GM10847 (cell line): ENCODE results near the gene NCAM1.

Experiments
- POLR2A ChIP-seq: IDR thresholded peaks from 2 replicates; pipeline ENCODE4 v1.6.1; 2011; ENCODE audit not compliant: insufficient read length; ENCODE audit errors: extremely low read depth

The NCAM1 gene

DNA sequence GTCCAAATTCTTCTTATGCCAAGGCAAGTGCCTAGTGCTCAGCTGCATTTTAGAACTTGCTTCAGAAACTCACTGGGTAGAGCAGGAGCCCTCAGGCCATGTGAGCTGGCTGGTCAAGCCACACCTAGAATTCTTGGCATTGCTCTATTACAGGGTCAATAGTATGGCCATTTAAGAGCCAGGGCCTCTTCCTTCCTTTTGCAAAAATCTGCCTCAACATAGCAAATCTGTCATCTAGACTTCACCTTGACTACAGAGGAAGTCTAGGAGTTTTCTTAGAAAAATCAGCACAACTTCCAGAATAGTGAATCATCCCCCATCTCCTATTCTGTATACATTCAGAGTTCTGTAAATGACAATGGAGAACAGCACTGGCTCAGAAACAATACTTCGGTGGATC is 241.2 kb downstream of the NCAM1 start:
- TF ChIP-seq POLR2A: no peak

DNA sequence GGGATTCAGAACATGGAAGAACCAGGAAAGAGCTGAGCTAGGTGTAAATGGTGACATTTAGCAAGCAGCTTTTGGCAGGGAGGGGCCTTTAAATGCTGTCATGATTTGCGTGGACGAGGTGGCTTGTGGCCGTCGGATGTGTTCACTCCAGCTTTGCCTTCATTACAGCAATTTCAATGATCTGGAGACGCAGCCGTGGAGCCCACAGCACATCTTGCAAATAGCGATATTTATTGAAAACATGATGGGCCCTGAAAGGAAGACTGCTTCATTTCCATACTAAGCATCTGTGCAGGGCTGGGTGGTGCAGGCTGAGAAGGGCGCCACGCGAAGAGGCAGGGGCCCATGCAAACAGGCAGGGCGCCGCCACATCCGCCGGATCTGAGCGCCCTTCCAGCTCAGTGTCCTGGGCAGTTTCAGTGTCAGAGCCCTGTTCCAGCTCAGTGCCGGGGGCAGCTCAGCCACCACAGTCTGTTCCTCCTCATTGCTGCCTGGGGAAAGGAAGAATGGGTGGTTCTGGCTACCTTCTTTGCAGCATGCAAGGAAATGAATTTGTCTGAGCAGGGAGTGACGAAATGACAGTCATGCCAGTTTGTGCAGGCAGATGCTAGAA is 242.0 kb downstream of the NCAM1 start:
- no peak for TF ChIP-seq POLR2A

DNA sequence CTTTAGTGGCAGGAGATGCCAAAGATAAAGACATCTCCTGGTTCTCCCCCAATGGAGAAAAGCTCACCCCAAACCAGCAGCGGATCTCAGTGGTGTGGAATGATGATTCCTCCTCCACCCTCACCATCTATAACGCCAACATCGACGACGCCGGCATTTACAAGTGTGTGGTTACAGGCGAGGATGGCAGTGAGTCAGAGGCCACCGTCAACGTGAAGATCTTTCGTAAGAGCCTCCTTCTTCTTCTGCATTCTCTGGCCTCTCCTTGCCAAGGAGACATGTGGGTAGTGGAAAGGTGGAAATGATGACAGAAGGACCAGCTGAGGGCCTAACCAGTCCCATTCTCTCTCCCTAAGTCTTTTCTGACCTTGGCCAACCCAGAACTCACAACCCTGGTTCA is 243.1 kb downstream of the NCAM1 start:
- TF ChIP-seq POLR2A: no peak

GRCh38 chr11:113213549-113213948 is 252.3 kb downstream of the NCAM1 start:
- no peak for TF ChIP-seq POLR2A

GRCh38 chr11:113222241-113222640 is 261.0 kb downstream of the NCAM1 start:
- no peak for TF ChIP-seq POLR2A

DNA sequence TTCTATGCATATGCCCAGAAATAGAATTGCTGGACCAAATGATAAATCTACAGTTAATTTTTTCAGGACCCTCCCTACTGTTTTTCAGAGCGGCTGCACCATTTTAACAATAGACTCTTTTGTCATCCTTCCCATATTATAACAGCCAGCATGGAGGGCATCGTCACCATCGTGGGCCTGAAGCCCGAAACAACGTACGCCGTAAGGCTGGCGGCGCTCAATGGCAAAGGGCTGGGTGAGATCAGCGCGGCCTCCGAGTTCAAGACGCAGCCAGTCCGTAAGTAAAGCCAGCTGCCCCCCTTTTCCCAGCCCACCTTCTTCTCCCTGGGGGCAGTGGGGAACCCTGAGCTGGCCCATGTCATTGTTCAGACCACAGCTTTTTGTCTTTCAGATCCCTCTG is 273.7 kb downstream of the NCAM1 start:
- TF ChIP-seq POLR2A: no peak

DNA sequence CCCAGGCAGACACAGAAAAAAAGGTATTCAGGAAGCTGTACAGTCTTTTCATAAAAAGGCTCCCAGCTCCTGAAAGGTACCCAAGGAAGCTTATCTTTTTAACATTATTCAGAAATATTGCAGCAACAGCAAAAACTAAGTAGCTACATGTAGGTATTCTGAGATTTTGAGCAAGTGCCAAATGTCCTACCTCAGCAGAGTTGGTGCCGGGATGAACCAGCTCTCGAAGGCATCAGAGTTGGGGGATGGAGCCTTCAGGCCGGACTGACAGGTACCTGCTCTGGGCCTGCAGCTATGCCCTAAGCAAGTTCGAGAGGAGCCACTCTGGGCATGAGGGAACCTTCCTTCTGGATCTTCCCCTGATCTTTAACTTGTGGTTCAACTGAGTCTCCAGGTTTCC is 276.0 kb downstream of the NCAM1 start:
- TF ChIP-seq POLR2A: no peak

DNA sequence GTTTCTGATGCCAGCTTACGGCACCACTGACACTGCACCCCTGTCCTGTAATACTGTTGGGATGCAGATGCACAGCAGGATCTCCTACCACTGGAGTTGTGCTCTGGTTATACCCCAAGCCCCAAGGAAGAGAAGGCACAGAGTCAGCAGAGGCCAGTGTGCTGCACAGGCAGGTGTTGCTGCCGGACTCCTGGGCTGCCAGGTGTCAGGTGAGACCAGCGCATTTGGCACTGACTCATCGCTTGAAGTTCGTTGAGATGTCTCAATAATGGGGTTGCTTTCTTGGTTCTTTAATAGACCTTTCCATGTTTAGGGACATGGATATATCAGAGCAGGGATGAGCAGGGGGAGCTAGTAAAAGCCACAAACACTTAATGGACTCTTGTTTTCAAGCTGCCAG is 277.5 kb downstream of the NCAM1 start:
- no peak for TF ChIP-seq POLR2A

- no peak for TF ChIP-seq POLR2A
Measured at GRCh38 chr11:113240389-113240788, 279.2 kb downstream of the NCAM1 start.

DNA sequence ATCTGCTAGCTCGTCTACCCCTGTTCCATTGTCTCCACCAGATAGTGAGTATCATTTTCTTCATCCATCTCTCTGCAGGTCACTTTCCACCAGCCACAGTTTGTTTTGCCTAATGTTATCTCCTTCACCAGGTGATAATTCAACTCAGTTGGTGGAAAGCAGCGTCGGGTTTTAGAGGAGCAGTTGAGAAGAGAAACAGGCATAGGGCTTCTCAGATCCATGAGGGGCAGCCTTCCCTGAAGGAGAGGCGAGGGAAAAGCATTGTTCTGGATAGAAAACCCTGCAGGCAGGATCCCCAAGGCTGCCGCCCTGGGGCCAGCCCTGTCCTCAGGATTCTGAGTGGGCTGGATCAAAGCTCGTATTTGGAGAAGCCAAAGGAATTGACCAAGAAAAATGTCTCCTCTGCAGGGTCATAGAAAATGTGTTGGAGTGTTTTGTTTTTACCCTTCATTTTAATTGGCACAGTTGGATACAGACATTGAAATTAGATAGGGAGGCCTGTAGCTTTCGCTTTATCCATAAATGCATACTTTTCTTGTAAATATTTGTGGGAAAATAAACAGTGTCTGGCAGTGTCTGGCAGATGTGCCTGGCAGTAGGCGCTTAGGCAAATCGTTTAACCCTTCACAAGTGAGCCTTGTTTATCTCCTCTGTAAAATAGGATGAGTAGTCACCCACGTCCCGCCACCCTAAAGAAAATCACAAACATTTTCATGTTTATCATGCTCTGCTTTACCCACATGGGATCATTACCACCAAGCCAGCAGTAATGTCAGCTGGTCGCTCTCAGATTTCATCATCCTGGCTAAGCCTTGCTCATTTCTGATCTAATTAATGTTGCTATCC is 279.8 kb downstream of the NCAM1 start:
- TF ChIP-seq POLR2A: no peak

GRCh38 chr11:113241636-113242054 is 280.4 kb downstream of the NCAM1 start:
- TF ChIP-seq POLR2A: no peak

DNA sequence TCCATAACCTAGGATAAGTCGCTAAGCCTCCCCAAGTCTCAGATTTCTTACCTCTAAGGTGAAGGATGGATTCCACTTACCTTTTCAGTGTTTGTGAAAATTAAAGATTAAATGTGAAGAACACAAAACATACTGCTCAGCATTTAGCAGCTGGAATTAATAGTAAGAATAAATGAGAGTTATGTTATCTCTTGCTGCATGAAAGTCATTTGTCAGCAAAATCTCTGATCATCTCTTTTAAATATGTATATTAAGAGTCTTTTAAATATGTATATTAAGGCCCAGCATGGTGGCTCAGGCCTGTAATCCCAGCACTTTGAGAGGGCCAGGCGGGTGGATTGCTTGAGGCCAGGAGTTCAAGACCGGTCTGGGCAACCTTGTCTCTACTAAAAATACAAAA is 280.8 kb downstream of the NCAM1 start:
- no peak for TF ChIP-seq POLR2A

DNA sequence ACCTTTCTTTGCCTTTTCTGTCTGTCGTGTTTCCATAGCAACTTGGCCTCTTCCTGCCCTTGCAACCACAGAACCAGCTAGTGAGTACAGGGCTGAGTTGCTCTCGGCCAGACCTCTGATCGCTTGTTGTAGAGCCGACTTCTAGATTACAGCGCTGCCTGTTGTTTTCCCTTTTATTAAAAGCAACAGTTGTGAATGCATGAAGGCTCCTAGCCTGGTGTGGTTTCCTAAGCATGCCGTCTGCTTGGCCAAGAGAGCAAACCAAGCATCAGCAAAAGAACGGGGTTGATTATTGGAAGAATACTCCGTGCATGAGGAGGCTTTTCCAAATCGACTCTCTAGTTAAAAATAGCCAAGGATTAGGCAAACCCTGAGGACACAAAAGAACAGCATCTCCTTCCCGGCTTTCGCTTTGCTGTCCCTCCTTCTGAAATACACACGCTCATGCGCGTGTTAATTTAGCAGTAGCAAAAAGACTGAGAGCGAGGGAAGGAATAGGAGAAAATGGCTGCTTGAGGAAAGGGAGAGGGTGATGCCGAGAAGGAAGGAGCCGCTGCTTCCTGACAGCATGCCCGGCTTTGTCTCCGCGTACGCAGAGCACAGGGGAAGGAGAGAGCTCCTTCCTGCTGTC is 281.7 kb downstream of the NCAM1 start:
- no peak for TF ChIP-seq POLR2A

DNA sequence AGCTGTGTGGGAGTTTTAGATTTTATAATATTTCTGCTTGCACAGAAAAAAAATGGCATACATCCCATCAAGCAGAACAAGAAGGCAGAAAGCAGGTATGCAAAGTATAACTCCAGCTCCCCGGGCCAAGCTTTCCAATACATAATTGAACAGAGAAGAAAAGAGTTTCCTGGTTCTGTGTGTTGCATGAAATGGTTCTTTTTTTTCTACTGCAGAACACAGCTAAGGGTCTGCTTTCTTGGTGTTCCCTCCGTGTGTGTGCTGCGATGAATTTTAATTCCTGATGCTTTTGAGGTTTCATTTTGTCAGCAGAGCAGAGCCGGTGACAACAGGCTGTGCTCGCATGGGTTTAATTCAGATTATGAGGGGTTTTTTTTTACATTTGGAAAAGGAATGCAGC is 282.5 kb downstream of the NCAM1 start:
- no peak for TF ChIP-seq POLR2A

DNA sequence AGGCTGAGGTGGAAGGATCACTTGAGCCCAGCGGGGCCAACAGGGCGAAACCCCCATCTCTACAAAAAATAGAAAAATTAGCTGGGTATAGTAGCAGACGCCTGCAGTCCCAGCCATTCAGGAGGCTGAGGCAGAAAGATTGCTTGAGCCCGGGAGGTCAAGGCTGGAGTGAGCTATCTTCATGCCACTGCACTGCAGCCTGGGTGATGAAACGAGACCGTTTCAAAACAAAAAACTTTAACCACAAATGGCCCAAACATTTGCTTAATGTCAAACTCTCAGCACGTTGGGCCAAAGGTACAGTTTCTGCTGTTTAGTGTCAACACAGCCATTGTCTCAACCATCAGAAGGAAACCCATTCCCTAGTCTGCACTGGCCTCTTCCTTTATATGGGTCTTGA is 284.0 kb downstream of the NCAM1 start:
- TF ChIP-seq POLR2A: no peak

- no peak for TF ChIP-seq POLR2A
Measured at GRCh38 chr11:113247221-113247620, 286.0 kb downstream of the NCAM1 start.

GRCh38 chr11:113247966-113248365 is 286.7 kb downstream of the NCAM1 start:
- TF ChIP-seq POLR2A: no peak
